Stimulated activated naive CD4-positive, alpha-beta T cell treated with Interleukin-2 at 50 U/mL for 16 hours (primary cell): ENCODE measurements around the gene GADL1.

Experiments used
- DNase-seq: peaks from one replicate; lab custom pipeline; 2025; lab: John Stamatoyannopoulos, UW

Gene GADL1

GRCh38 chr3:30894521-30895251 lies at the start of gene GADL1:
Gene GADL1 (minus strand): TSS chr3:30894661. CDS start chr3:30894614, 47 bp downstream.
- DNase-seq = no peak

GRCh38 chr3:30944124-30944523 lies 49.7 kb upstream of the GADL1 start:
- DNase-seq = no peak

- DNase-seq = no peak
These were observed 48.7 kb upstream of the GADL1 start for GRCh38 chr3:30943206-30943605.

- DNase-seq = no peak
These were observed 46.9 kb upstream of the GADL1 start for GRCh38 chr3:30941342-30941741.

GRCh38 chr3:30940740-30941139 lies 46.3 kb upstream of the GADL1 start:
- DNase-seq = no peak

- no peak for DNase-seq
These were observed 39.7 kb upstream of the GADL1 start for GRCh38 chr3:30934208-30934550.

GRCh38 chr3:30933478-30934207 lies 39.2 kb upstream of the GADL1 start:
- DNase-seq = no peak

- DNase-seq = no peak
These were observed 38.1 kb upstream of the GADL1 start for GRCh38 chr3:30932513-30933098.

- no peak for DNase-seq
These were observed 30.3 kb upstream of the GADL1 start for GRCh38 chr3:30924763-30925162.

- no peak for DNase-seq
These were observed 25.1 kb upstream of the GADL1 start for GRCh38 chr3:30919564-30919963.

GRCh38 chr3:30918761-30919160 lies 24.3 kb upstream of the GADL1 start:
- DNase-seq = no peak

GRCh38 chr3:30915782-30916181 lies 21.3 kb upstream of the GADL1 start:
- DNase-seq = no peak

GRCh38 chr3:30914696-30915095 lies 20.2 kb upstream of the GADL1 start:
- no peak for DNase-seq

- DNase-seq = no peak
These were observed 18.7 kb upstream of the GADL1 start for GRCh38 chr3:30913176-30913575.

- no peak for DNase-seq
These were observed 17.8 kb upstream of the GADL1 start for GRCh38 chr3:30912301-30912700.

- no peak for DNase-seq
These were observed 14.1 kb upstream of the GADL1 start for GRCh38 chr3:30908456-30909037.

GRCh38 chr3:30904996-30905395 lies 10.5 kb upstream of the GADL1 start:
- no peak for DNase-seq

- DNase-seq = no peak
These were observed 868 bp upstream of the GADL1 start for GRCh38 chr3:30895329-30895728.

GRCh38 chr3:30893678-30894325 lies 659 bp downstream of the GADL1 start:
- DNase-seq = no peak

GRCh38 chr3:30890907-30891306 lies 3.6 kb downstream of the GADL1 start:
- no peak for DNase-seq

GRCh38 chr3:30886888-30887287 lies 7.6 kb downstream of the GADL1 start:
- DNase-seq = no peak

GRCh38 chr3:30878862-30879261 lies 15.6 kb downstream of the GADL1 start:
- no peak for DNase-seq
